ENCODE data around the gene HAGHL.

- TF ChIP-seq, protein P1, sequence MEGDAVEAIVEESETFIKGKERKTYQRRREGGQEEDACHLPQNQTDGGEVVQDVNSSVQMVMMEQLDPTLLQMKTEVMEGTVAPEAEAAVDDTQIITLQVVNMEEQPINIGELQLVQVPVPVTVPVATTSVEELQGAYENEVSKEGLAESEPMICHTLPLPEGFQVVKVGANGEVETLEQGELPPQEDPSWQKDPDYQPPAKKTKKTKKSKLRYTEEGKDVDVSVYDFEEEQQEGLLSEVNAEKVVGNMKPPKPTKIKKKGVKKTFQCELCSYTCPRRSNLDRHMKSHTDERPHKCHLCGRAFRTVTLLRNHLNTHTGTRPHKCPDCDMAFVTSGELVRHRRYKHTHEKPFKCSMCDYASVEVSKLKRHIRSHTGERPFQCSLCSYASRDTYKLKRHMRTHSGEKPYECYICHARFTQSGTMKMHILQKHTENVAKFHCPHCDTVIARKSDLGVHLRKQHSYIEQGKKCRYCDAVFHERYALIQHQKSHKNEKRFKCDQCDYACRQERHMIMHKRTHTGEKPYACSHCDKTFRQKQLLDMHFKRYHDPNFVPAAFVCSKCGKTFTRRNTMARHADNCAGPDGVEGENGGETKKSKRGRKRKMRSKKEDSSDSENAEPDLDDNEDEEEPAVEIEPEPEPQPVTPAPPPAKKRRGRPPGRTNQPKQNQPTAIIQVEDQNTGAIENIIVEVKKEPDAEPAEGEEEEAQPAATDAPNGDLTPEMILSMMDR (conservative IDR thresholded peaks at IDR 0.05; ENCODE audit: low read depth, low read length) = no peak
- no peak for TF ChIP-seq EZH2 (IDR thresholded peaks at IDR 0.05; ENCODE audit: borderline replicate concordance, low read depth, low read length, poor library complexity, severe bottlenecking)
Measured at GRCh38 chr16:750485-750884, 23.6 kb downstream of the HAGHL start.

All from A673 (cell line).